ENCODE results near the gene FYCO1. TPM values are rescaled to one million over a fixed set of nuclear protein-coding genes. Genes with fewer than 3 reads are reported as not detected.

The FYCO1 gene
- total and polyA plus RNA-seq, 2 of the 13 experiments (the other 11 are each of a cell fraction or from before 2014, with no cell fraction given): 2.7 to 4.2 TPM

GRCh38 chr3:46020766-46021510, 25.3 kb upstream of the FYCO1 start:
- no peak overlapping the region for H3K27ac ChIP-seq (ENCODE audit: extremely low read length, insufficient read depth, low read length)
- H3K27me3 ChIP-seq (ENCODE audit: control insufficient read depth in 1 of 2, insufficient read depth in 2 of 2, low read length in 2 of 2): peaks cover 3 to 16% of the 10 kb centered on the region in 2 experiments; a peak in 3 of 5 replicates
- POLR2A ChIA-PET: no interaction called here
- no peak overlapping the region for H3K4me2 ChIP-seq (ENCODE audit: low read depth, low read length)
- no peaks in the 10 kb centered on the region for H3K9me3 ChIP-seq (ENCODE audit: low read length)
- no peak overlapping the region for H3K4me3 ChIP-seq (replicated peaks in 1 of 3; ENCODE audit: insufficient read depth in 1 of 3, low read depth in 2 of 3, low read length in 3 of 3)
- CTCF ChIA-PET (ENCODE audit: low intra/inter-chr PET ratio, low total read pairs): no interaction called here
- DNase-seq (ENCODE audit: low spot score) (no peak), ATAC-seq (no peak), FAIRE-seq (no peak)
- 59% methylated on average over 33 of the region's 37 CpGs for WGBS (ENCODE audit: low lambda C conversion rate)
- BruUV-seq (replicated peaks): no TSS peak
- intact Hi-C loops (cut with micrococcal nuclease; ENCODE audit: unreplicated experiment): no loop called here
- in situ Hi-C loops (cut with HindIII; ENCODE audit: extremely low pct_ligation_motif_present, low pct_unique_long_range_greater_than_20kb): no loop called here
- H3K4me1 ChIP-seq (ENCODE audit: insufficient read depth, low read length): no peaks in the 10 kb centered on the region
- H2AFZ ChIP-seq (ENCODE audit: low read length): no peak overlapping the region
- H4K20me1 ChIP-seq (ENCODE audit: insufficient read depth, low read length): no peaks in the 10 kb centered on the region
- no peaks in the 10 kb centered on the region for H3K36me3 ChIP-seq (replicated peaks in 1 of 2; ENCODE audit: control insufficient read depth in 1 of 2, insufficient read depth in 2 of 2, low read length in 2 of 2)
- no peak overlapping the region for H3K9ac ChIP-seq (ENCODE audit: insufficient read depth, low read depth, low read length)
- H3K79me2 ChIP-seq (ENCODE audit: insufficient read depth, low read length): no peaks in the 10 kb centered on the region
- TF ChIP-seq ZNF549 (CRISPR knock-in tag; IDR thresholded peaks at IDR 0.05): no peak
- no peak for TF ChIP-seq KDM4B (CRISPR knock-in tag; IDR thresholded peaks at IDR 0.05)
- no peak for TF ChIP-seq ZNF616 (CRISPR knock-in tag; IDR thresholded peaks at IDR 0.05; ENCODE audit: low read depth)
- no peak for TF ChIP-seq ZNF207 (IDR thresholded peaks at IDR 0.05; ENCODE audit: borderline replicate concordance)
- TF ChIP-seq HNRNPH1 (optimal IDR thresholded peaks at IDR 0.05; ENCODE audit: low read depth, low read length): no peak
- TF ChIP-seq MAF1 (CRISPR knock-in tag; IDR thresholded peaks at IDR 0.05; ENCODE audit: borderline replicate concordance): no peak
- no peak for TF ChIP-seq IRF9 (CRISPR knock-in tag; IDR thresholded peaks at IDR 0.05; ENCODE audit: borderline replicate concordance)
- TF ChIP-seq ZNF777 (CRISPR knock-in tag; IDR thresholded peaks at IDR 0.05): no peak
- no peak for TF ChIP-seq NCOA1 (CRISPR knock-in tag; IDR thresholded peaks at IDR 0.05)
- no peak for TF ChIP-seq ZNF775 (CRISPR knock-in tag; IDR thresholded peaks at IDR 0.05; ENCODE audit: borderline replicate concordance)
- no peak for TF ChIP-seq HCFC1 (IDR thresholded peaks at IDR 0.05; ENCODE audit: low read depth, low read length)
- TF ChIP-seq CEBPZ (IDR thresholded peaks at IDR 0.05; ENCODE audit: low read length): no peak
- TF ChIP-seq SATB2 (CRISPR knock-in tag; IDR thresholded peaks at IDR 0.05): no peak
- no peak for TF ChIP-seq SRSF1 (optimal IDR thresholded peaks at IDR 0.05; ENCODE audit: low read depth, low read length)

Data from HepG2 (cell line).